ENCODE measurements around the gene IMMT.

DNA sequence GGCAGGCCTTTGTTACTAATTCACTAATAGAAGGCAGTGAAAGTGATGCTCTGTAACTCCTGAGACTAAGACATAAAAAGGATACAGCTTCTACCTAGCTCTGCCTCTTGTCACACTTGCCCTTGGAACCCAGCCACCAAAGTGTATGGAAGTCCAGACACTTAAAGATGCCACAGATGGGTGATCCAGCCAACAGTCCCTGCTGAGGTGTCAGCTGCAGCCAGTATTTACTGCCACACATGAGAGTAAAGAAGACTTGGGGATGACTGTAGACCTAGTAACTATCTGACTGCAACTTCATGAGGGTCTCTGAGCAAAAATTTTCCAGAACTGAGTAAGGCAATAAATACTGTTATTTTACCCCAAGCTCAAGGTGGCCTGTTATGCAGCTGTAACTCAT, 8.8 kb downstream of the IMMT start:
- no peak for TF ChIP-seq POLR2AphosphoS5 (IDR thresholded peaks at IDR 0.05; ENCODE audit: low read depth, low read length)
- no peak for TF ChIP-seq FOXP2 (optimal IDR thresholded peaks at IDR 0.05; ENCODE audit: borderline replicate concordance, extremely low read depth, extremely low read length, insufficient read depth)
- TF ChIP-seq TAF1 (IDR thresholded peaks at IDR 0.05; ENCODE audit: borderline replicate concordance, insufficient read depth, low read length): no peak
- TF ChIP-seq SIN3A (IDR thresholded peaks at IDR 0.05; ENCODE audit: borderline replicate concordance, insufficient read depth, low read length): no peak
- TF ChIP-seq REST (IDR thresholded peaks at IDR 0.05; ENCODE audit: insufficient read depth in 1 of 2, low read depth in 2 of 2, low read length in 2 of 2): no peak
